A549 (cell line): ENCODE results near the gene AP3B2. TPM values are rescaled to one million over a fixed set of nuclear protein-coding genes. Genes with fewer than 3 reads are reported as not detected.
A peak's percentile ranks its signal among the peaks of the same experiment; 100 is the strongest.

Experiments
- ATAC-seq, 2 experiments: fragments of 200-7000 bp in 1 of 2; fragments of >200 bp in 1 of 2; cut with Nextera tagmentation in 1 of 2; cut with Tn5 transposase in 1 of 2; 3 replicates each; pipeline versions ENCODE4 v1.8.0 to v1.9.1; 2018 to 2020; ENCODE audit warnings: mild to moderate bottlenecking in 1 of 2, moderate library complexity in 1 of 2
- CTCF ChIA-PET: fragments of 300-600 bp; sonication (Branson Sonifier 250); formaldehyde crosslinking; extraction: SDS; loops from one replicate; lab custom pipeline; 2021; ENCODE audit warnings: antibody characterized with exemption, inconsistent platforms; lab: Yijun Ruan, JAX
- POLR2A ChIA-PET: fragments of 350-600 bp; formaldehyde crosslinking; extraction: SDS; loops from one replicate; lab custom pipeline; 2021; ENCODE audit warnings: antibody characterized with exemption, inconsistent platforms; lab: Yijun Ruan, JAX
- DNase-seq, 2 experiments: peaks; one replicate each; pipeline versions ENCODE4 v3.0.0 to v3.0.0-alpha.2; 2011 to 2016; ENCODE audit warnings: low read depth in 1 of 2, low spot score in 1 of 2
- FAIRE-seq: peaks from 2 replicates; lab custom pipeline; 2011; peaks lifted over from hg19 to GRCh38; lab: Jason Lieb, UNC
- H3K27ac ChIP-seq, 2 experiments: fragments of >200 bp; sonication (Bioruptor Twin); formaldehyde crosslinking; 3 replicates each; pipeline ENCODE4 v1.5.1; 2016 to 2017
- H3K4me1 ChIP-seq: fragments of >200 bp; sonication (Bioruptor Twin); formaldehyde crosslinking; 3 replicates; pipeline ENCODE4 v1.6.1; 2016
- H3K4me2 ChIP-seq: fragments of >200 bp; sonication (Bioruptor Twin); formaldehyde crosslinking; 3 replicates; pipeline ENCODE4 v1.6.1; 2016
- H3K4me3 ChIP-seq: fragments of >200 bp; sonication (Bioruptor Twin); formaldehyde crosslinking; 3 replicates; pipeline ENCODE4 v1.5.1; 2016
- H3K9me3 ChIP-seq: fragments of >200 bp; sonication (Bioruptor Twin); formaldehyde crosslinking; 3 replicates; pipeline ENCODE4 v1.6.1; 2016
- CBX2 ChIP-seq: fragments of 200-600 bp; sonication (generic); IDR thresholded peaks from 2 replicates; pipeline ENCODE4 v1.6.1; 2016; ENCODE audit warnings: low read depth, mild to moderate bottlenecking, borderline replicate concordance
- CHD4 ChIP-seq: fragments of 200-600 bp; sonication (generic); IDR thresholded peaks from 2 replicates; pipeline ENCODE4 v1.6.1; 2016; ENCODE audit warnings: antibody characterized with exemption, mild to moderate bottlenecking, borderline replicate concordance
- EP300 ChIP-seq, 2 experiments: fragments of >200 bp; sonication (Bioruptor Twin); formaldehyde crosslinking; IDR thresholded peaks; 2 replicates in 1 of 2; 3 replicates in 1 of 2; pipeline ENCODE4 v1.6.1; 2016 to 2017
- HES2 ChIP-seq: fragments of >200 bp; sonication (Bioruptor Twin); formaldehyde crosslinking; IDR thresholded peaks from 2 replicates; pipeline ENCODE4 v1.6.1; 2016
- HOXA7 ChIP-seq: fragments of 250-450 bp; sonication (Bioruptor Pico); IDR thresholded peaks from 2 replicates; pipeline ENCODE4 v1.5.0; 2020; ENCODE audit warnings: mild to moderate bottlenecking, moderate library complexity
- HOXB13 ChIP-seq: fragments of 250-450 bp; sonication (Bioruptor Pico); IDR thresholded peaks from 2 replicates; pipeline ENCODE4 v1.5.0; 2020; ENCODE audit warnings: low read depth, mild to moderate bottlenecking, moderate library complexity
- HOXB5 ChIP-seq: fragments of 250-450 bp; sonication (Bioruptor Pico); IDR thresholded peaks from 2 replicates; pipeline ENCODE4 v1.5.0; 2020; ENCODE audit warnings: mild to moderate bottlenecking, moderate library complexity
- JUNB ChIP-seq: fragments of >200 bp; sonication (Bioruptor Twin); formaldehyde crosslinking; IDR thresholded peaks from 2 replicates; pipeline ENCODE4 v1.6.1; 2016
- KDM1A ChIP-seq: fragments of 200-600 bp; sonication (generic); IDR thresholded peaks from 2 replicates; pipeline ENCODE4 v1.6.1; 2016; ENCODE audit warnings: low read depth, mild to moderate bottlenecking
- MYC ChIP-seq: IDR thresholded peaks from 2 replicates; pipeline ENCODE4 v1.6.1; 2012; ENCODE audit warnings: mild to moderate bottlenecking, inconsistent platforms, low read length, improper control_type of control experiment, borderline replicate concordance
- NPAS2 ChIP-seq: fragments of 250-450 bp; sonication (Bioruptor Pico); IDR thresholded peaks from 2 replicates; pipeline ENCODE4 v1.8.0; 2022; ENCODE audit warnings: mild to moderate bottlenecking, moderate library complexity, borderline replicate concordance
- NR3C1 ChIP-seq: fragments of >200 bp; sonication (Bioruptor Twin); formaldehyde crosslinking; IDR thresholded peaks from 3 replicates; pipeline ENCODE4 v1.6.1; 2017
- PBX3 ChIP-seq: IDR thresholded peaks from 2 replicates; pipeline ENCODE4 v1.6.1; 2012
- PHF8 ChIP-seq: fragments of 200-600 bp; sonication (generic); IDR thresholded peaks from 2 replicates; pipeline ENCODE4 v1.6.1; 2016; ENCODE audit warnings: low read depth, mild to moderate bottlenecking, antibody characterized with exemption, moderate library complexity, borderline replicate concordance
- RAD21 ChIP-seq, 2 experiments: fragments of >200 bp in 1 of 2; sonication (Bioruptor Twin) in 1 of 2; formaldehyde crosslinking in 1 of 2; IDR thresholded peaks in 1 of 2; conservative IDR thresholded peaks in 1 of 2; 2 replicates in 1 of 2; 3 replicates in 1 of 2; pipeline ENCODE4 v1.6.1; 2012 to 2018; ENCODE audit warnings: inconsistent platforms in 1 of 2
- RARB ChIP-seq: fragments of 250-450 bp; sonication (Bioruptor Pico); IDR thresholded peaks from 2 replicates; pipeline ENCODE4 v1.8.0; 2021; ENCODE audit warnings: mild to moderate bottlenecking, moderate library complexity
- RCOR1 ChIP-seq: fragments of 150-350 bp; IDR thresholded peaks from 2 replicates; pipeline ENCODE4 v1.6.1; 2014; ENCODE audit warnings: antibody characterized with exemption, low read length, low read depth
- RFX5 ChIP-seq: fragments of 450-650 bp; IDR thresholded peaks from 2 replicates; pipeline ENCODE4 v1.7.1; 2014; ENCODE audit warnings: antibody characterized with exemption, mild to moderate bottlenecking, moderate library complexity
- RNF2 ChIP-seq: fragments of 200-600 bp; sonication (generic); IDR thresholded peaks from 2 replicates; pipeline ENCODE4 v1.6.1; 2016; ENCODE audit warnings: low read depth, mild to moderate bottlenecking, antibody characterized with exemption, moderate library complexity, borderline replicate concordance
- SMC3 ChIP-seq: fragments of >200 bp; sonication (Bioruptor Twin); formaldehyde crosslinking; IDR thresholded peaks from 3 replicates; pipeline ENCODE4 v1.6.1; 2018; ENCODE audit warnings: inconsistent platforms
- TP53 ChIP-seq: fragments of 250-450 bp; sonication (Bioruptor Pico); IDR thresholded peaks from 2 replicates; pipeline ENCODE4 v1.5.0; 2021; ENCODE audit warnings: mild to moderate bottlenecking, moderate library complexity
- USF2 ChIP-seq: fragments of 450-650 bp; IDR thresholded peaks from 2 replicates; pipeline ENCODE4 v1.6.1; 2014; ENCODE audit warnings: antibody characterized with exemption
- ZC3H11A ChIP-seq: fragments of 450-650 bp; IDR thresholded peaks from 2 replicates; pipeline ENCODE4 v1.6.1; 2014; ENCODE audit warnings: antibody characterized with exemption, mild to moderate bottlenecking
- ZFP36 ChIP-seq: fragments of 450-650 bp; IDR thresholded peaks from 2 replicates; pipeline ENCODE4 v1.6.1; 2014; ENCODE audit warnings: borderline replicate concordance; ENCODE audit not compliant: partially characterized antibody
- ZNF302 ChIP-seq: fragments of 250-450 bp; sonication (Bioruptor Pico); IDR thresholded peaks from 2 replicates; pipeline ENCODE4 v1.9.0; 2021; ENCODE audit warnings: inconsistent platforms, mild to moderate bottlenecking, moderate library complexity
- ZSCAN20 ChIP-seq: fragments of 250-450 bp; sonication (Bioruptor Pico); IDR thresholded peaks from 2 replicates; pipeline ENCODE4 v1.8.0; 2022; ENCODE audit warnings: mild to moderate bottlenecking, moderate library complexity
- whole genome bisulfite sequencing: methylation state at CpG from one replicate; pipeline ENCODE4 v1.1.6; 2017; ENCODE audit errors: missing lambda C conversion rate; 5-methylcytosine and 5-hydroxymethylcytosine counted together
- polyA plus RNA-seq, 4 experiments: library from polyadenylated mRNA; depleted of rRNA in 3 of 4; stranded (reverse); fragments of >200 nt; fragmentation: RNase III in 1 of 4; extraction: RNeasy Plus Mini Kit Qiagen cat#74134 plus additional on column Dnase treatment in 1 of 4; gene quantifications; 2 replicates in 3 of 4; 3 replicates in 1 of 4; pipeline ENCODE4 v1.2.3, GENCODE V29; 2011 to 2017
- TF ChIP-seq, protein P1 (sequence below): fragments of 150-350 bp; IDR thresholded peaks from 2 replicates; pipeline ENCODE4 v1.6.1; 2014; ENCODE audit warnings: low read depth, mild to moderate bottlenecking, low read length

The AP3B2 gene
- polyA plus RNA-seq, 2 of the 4 experiments (the other 2 are of a cell fraction), result 0.32 to 0.68 TPM

DNA sequence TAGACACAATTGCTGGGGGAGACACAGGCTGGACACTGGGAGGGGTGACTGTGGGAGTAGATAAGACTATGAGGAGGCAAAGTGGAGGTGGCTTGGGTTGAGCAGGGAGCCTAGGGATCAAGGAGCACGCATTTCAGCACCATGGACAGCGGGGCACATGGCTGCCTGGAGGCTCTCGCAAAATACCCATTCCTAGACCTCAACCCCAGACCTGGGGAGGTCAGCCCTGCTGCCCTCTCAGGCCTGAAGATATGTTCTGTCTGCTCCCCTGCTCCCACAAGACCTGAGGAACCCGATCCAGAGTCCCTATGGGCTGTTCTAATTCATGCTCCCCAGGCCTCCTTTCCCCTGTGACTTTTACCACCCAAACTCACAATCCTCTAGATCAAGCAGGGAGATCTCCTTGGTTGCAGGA, 46.5 kb downstream of the AP3B2 start (continued):
- TF ChIP-seq PBX3 (no peak), TP53 (CRISPR knock-in tag) (no peak), HOXB5 (CRISPR knock-in tag) (0 out of 2 replicates have a peak, but pooled peaks have one; percentile 51), SMC3 (no peak)
- TF ChIP-seq, all 56 proteins: peak for 6

- Histone ChIP-seq H3K9me3 (no peaks in the 10 kb centered on the region), H3K4me2 (no peak overlapping the region), H3K4me3 (no peak overlapping the region), H3K27ac (no peak overlapping the region), H3K4me1 (no peaks in the 10 kb centered on the region)
- ATAC-seq (no peak), FAIRE-seq (no peak), DNase-seq (no peak)
- TF ChIP-seq NR3C1, result no peak
- no peak for TF ChIP-seq ZC3H11A
- TF ChIP-seq USF2, result no peak
- TF ChIP-seq RFX5, result no peak
- CTCF ChIA-PET, result interaction anchor here (1.2 to 1.6 kb wide), 2 partner anchors 12 to 16 kb away, joined by 3 to 5 read pairs; no protein-coding TSS in a partner anchor
- POLR2A ChIA-PET, result no interaction called here
- 5% methylated on average over 9 of the region's 9 CpGs for WGBS
These were observed 47.0 kb downstream of the AP3B2 start for GRCh38 chr15:82662641-82663040.

- H3K27ac ChIP-seq, result no peak overlapping the region
- ATAC-seq, result no peak
- H3K9me3 ChIP-seq, result no peaks in the 10 kb centered on the region
- no peak overlapping the region for H3K4me2 ChIP-seq
- no peak for DNase-seq
- FAIRE-seq, result no peak
- TF ChIP-seq USF2 (no peak), HOXB13 (CRISPR knock-in tag) (no peak), KDM1A (no peak), PHF8 (no peak), RNF2 (no peak), ZSCAN20 (CRISPR knock-in tag) (no peak), HOXA7 (no peak), RARB (CRISPR knock-in tag) (no peak), RCOR1 (no peak), EP300 (IDR thresholded peaks at IDR 0.05) (no peak), ZNF302 (CRISPR knock-in tag) (no peak), JUNB (no peak)
- TF ChIP-seq, all 56 proteins: peak for 0
- 3% methylated on average over 1 of the region's 1 CpG for WGBS
- Histone ChIP-seq H3K4me1 (no peaks in the 10 kb centered on the region), H3K4me3 (no peak overlapping the region)
- ChIA-PET CTCF (interaction anchor here (1.0 kb wide), 1 partner anchor 10 kb away, joined by 3 read pairs; no protein-coding TSS in a partner anchor), POLR2A (no interaction called here)
These were observed 49.3 kb downstream of the AP3B2 start for GRCh38 chr15:82660378-82660777.

GRCh38 chr15:82656641-82657266, 52.9 kb downstream of the AP3B2 start:
- H3K27ac ChIP-seq, result no peak overlapping the region
- ChIA-PET POLR2A (no interaction called here), CTCF (no interaction called here)
- ATAC-seq (no peak), DNase-seq (no peak), FAIRE-seq (no peak)
- H3K4me2 ChIP-seq, result no peak overlapping the region
- H3K9me3 ChIP-seq, result no peaks in the 10 kb centered on the region
- no peak overlapping the region for H3K4me3 ChIP-seq
- no peaks in the 10 kb centered on the region for H3K4me1 ChIP-seq
- 19% methylated on average over 7 of the region's 7 CpGs for WGBS
- TF ChIP-seq HES2, result no peak
- TF ChIP-seq, protein P1, sequence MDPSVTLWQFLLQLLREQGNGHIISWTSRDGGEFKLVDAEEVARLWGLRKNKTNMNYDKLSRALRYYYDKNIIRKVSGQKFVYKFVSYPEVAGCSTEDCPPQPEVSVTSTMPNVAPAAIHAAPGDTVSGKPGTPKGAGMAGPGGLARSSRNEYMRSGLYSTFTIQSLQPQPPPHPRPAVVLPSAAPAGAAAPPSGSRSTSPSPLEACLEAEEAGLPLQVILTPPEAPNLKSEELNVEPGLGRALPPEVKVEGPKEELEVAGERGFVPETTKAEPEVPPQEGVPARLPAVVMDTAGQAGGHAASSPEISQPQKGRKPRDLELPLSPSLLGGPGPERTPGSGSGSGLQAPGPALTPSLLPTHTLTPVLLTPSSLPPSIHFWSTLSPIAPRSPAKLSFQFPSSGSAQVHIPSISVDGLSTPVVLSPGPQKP, result no peak
- no peak for TF ChIP-seq NPAS2 (CRISPR knock-in tag)
- no peak for TF ChIP-seq ZFP36
- no peak for TF ChIP-seq CBX2
- TF ChIP-seq RAD21 (conservative IDR thresholded peaks at IDR 0.05 in 1 of 2, IDR thresholded peaks at IDR 0.05 in 1 of 2), result no peak
- TF ChIP-seq JUNB, result no peak
- TF ChIP-seq RNF2, result no peak
- TF ChIP-seq CHD4, result no peak
- no peak for TF ChIP-seq RARB (CRISPR knock-in tag)
- TF ChIP-seq MYC, result no peak
- no peak for TF ChIP-seq USF2
